ENCODE results near the gene FLNB. TPM values are rescaled to one million over a fixed set of nuclear protein-coding genes. Genes with fewer than 3 reads are reported as not detected.

The FLNB gene
- polyA plus RNA-seq, 1 of the 3 experiments (the other 2 are of a cell fraction), result 127 TPM

DNA sequence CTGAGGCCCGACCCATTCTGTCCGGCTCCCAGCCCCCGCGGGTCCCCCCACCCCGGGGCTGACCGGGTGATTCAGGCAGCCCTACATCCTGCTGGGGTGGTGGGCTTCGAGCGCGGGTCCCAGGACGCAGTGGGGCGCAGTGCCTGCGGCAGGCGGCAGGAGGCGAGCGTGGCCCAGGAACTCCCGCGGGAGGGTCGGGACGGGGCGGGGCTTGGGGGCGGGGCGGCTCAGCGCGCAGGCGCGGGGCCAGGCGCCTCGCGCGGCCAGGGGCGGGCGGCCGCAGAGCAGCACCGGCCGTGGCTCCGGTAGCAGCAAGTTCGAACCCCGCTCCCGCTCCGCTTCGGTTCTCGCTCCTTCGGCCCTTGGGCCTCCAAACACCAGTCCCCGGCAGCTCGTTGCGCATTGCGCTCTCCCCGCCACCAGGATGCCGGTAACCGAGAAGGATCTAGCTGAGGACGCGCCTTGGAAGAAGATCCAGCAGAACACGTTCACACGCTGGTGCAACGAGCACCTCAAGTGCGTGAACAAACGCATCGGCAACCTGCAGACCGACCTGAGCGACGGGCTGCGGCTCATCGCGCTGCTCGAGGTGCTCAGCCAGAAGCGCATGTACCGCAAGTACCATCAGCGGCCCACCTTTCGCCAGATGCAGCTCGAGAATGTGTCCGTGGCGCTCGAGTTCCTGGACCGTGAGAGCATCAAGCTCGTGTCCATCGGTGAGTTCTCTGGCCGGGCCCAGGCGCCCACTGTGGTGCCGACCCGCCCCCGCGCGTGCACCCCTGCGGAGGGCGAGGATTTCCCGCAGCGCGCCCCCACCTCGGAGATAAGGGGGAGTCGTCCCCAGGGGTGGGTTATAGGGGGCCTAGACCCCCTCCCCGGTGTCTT is at the start of gene FLNB (continued):
- peak; percentile 13; the same call in 1 of the 2 replicates for TF ChIP-seq SIN3A (IDR thresholded peaks at IDR 0.05; ENCODE audit: borderline replicate concordance, low read depth, low read length)
- TF ChIP-seq TAF1 (IDR thresholded peaks at IDR 0.05; ENCODE audit: borderline replicate concordance, low read depth, low read length), result peak; percentile 91

DNA sequence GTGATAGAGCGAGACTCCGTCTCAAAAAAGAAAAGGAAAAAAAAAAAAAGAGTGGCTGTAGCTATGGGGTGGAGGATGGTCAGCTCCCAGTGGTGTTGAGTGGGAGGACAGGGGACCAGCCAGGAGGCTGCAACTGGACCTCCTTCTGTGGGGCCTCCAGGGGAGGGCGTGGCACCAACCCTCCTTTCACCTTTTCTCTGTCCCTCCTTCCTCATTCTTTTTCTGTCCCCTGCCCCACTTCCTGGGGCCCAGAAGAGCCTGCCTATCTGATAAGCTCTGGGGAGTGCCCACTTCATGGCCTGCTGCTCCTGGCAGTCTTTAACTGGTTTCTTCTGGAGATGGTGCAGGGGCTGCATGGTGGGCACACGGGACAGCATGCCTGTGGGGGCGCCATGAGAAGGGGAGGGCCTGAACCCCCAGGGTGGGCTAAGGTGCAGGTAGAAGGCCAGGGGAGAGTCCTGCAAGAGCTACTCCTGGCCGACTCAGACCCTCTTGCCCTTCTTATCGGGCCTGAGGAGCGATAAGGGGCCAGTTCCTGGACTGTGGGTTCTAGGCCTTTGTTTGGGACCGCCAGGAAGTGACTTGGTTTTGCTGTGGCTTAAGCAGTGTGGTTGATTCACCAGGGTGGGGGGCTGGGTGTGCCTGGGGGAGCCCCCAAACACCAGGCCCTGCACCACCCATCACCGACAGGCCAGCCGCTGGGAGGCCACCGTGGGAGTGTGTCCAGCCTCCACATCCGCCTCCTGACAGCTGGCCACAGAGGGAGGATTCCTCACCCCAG is 49.4 kb upstream of the FLNB start:
- Histone ChIP-seq H3K27ac (ENCODE audit: low read depth in 2 of 2, low read length in 1 of 2) (no peak overlapping the region), H3K9ac (no peak overlapping the region), H3K9me2 (no peaks in the 10 kb centered on the region), H3K4me2 (no peak overlapping the region), H4K20me1 (ENCODE audit: insufficient read depth) (no peaks in the 10 kb centered on the region), H2AFZ (ENCODE audit: low read depth) (no peak overlapping the region), H3K36me3 (replicated peaks in 1 of 2; ENCODE audit: control insufficient read depth in 1 of 2, insufficient read depth in 2 of 2, low read length in 1 of 2) (no peaks in the 10 kb centered on the region), H3K9me3 (no peaks in the 10 kb centered on the region), H3K79me2 (ENCODE audit: insufficient read depth) (no peaks in the 10 kb centered on the region), H3K4me3 (ENCODE audit: low read depth in 2 of 2, low read length in 1 of 2) (no peak overlapping the region), H3K4me1 (ENCODE audit: control insufficient read depth in 1 of 2, insufficient read depth in 2 of 2, low read depth in 1 of 2, low read length in 1 of 2) (peaks cover 0 to 5% of the 10 kb centered on the region in 2 experiments; a peak in 1 of 4 replicates), H3F3A (replicated peaks; ENCODE audit: insufficient read depth) (no peaks in the 10 kb centered on the region), H3K27me3 (ENCODE audit: insufficient read depth) (no peaks in the 10 kb centered on the region)
- ChIA-PET POLR2A (no interaction called here), CTCF (no interaction called here)
- 95% methylated on average over 10 of the region's 13 CpGs for WGBS (ENCODE audit: low lambda C conversion rate)
- no peak for DNase-seq
- TF ChIP-seq CHD2 (IDR thresholded peaks at IDR 0.05; ENCODE audit: low read length, partially characterized antibody) (no peak), SIN3A (IDR thresholded peaks at IDR 0.05; ENCODE audit: borderline replicate concordance, low read depth, low read length) (no peak), RCOR1 (IDR thresholded peaks at IDR 0.05; ENCODE audit: low read length) (no peak), FOSL2 (IDR thresholded peaks at IDR 0.05; ENCODE audit: borderline replicate concordance, low read depth) (no peak), MEF2A (IDR thresholded peaks at IDR 0.05; ENCODE audit: borderline replicate concordance, low read depth) (no peak), TCF12 (IDR thresholded peaks at IDR 0.05) (no peak), RFX5 (IDR thresholded peaks at IDR 0.05; ENCODE audit: low read length) (no peak), TEAD4 (IDR thresholded peaks at IDR 0.05; ENCODE audit: borderline replicate concordance, insufficient read depth) (no peak), YY1 (IDR thresholded peaks at IDR 0.05; ENCODE audit: low read depth) (no peak), JUND (IDR thresholded peaks at IDR 0.05) (no peak), SMC3 (IDR thresholded peaks at IDR 0.05; ENCODE audit: low read depth, low read length) (no peak), FOXJ3 (CRISPR knock-in tag; IDR thresholded peaks at IDR 0.05) (no peak), TAF1 (IDR thresholded peaks at IDR 0.05; ENCODE audit: borderline replicate concordance, low read depth, low read length) (no peak)

DNA sequence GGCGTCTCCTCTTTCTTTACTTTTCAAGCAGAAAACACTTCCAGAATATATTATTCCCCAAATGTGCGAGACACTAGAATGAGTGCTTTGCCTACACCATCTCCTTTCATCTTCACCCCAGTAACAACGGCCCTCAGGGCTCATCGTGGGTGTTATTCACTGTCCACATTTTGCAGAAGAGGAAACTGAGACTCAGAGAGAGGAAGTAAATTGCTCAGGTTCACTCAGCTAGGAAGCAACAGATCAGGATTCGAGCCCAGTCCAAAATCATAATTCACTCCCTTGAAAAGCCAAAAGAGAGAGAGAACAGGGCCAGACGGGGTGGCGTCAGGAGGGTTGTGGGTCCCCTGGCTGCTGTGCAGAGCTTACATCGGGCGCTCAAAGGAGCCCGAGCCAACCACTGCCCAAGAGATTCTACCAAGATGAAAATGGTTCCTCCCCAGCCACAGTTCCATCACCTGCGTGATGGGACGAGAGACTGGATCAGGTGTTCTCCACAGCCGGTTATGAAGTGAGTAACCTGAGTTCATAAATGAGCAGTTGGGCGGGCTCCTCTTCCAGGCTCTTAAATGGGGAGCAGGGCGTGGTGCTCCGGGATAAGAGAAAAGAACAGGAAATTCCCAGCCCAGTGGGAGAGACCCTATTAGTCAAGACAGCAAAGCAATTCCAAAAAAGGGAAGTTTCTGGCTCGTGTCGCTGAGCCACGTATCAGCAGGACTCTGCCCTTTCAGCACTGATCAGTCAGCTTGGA is 48.6 kb upstream of the FLNB start:
- H3K9me2 ChIP-seq, result no peaks in the 10 kb centered on the region
- no peaks in the 10 kb centered on the region for H3K79me2 ChIP-seq (ENCODE audit: insufficient read depth)
- ChIA-PET POLR2A (no interaction called here), CTCF (no interaction called here)
- no peak overlapping the region for H3K9ac ChIP-seq
- 88% methylated on average over 19 of the region's 19 CpGs for whole genome bisulfite sequencing (ENCODE audit: low lambda C conversion rate)
- H3K4me2 ChIP-seq, result no peak overlapping the region
- no peaks in the 10 kb centered on the region for H3K36me3 ChIP-seq (replicated peaks in 1 of 2; ENCODE audit: control insufficient read depth in 1 of 2, insufficient read depth in 2 of 2, low read length in 1 of 2)
- H3F3A ChIP-seq (replicated peaks; ENCODE audit: insufficient read depth), result no peaks in the 10 kb centered on the region
- no peak overlapping the region for H3K27ac ChIP-seq (ENCODE audit: low read depth in 2 of 2, low read length in 1 of 2)
- H3K4me1 ChIP-seq (ENCODE audit: control insufficient read depth in 1 of 2, insufficient read depth in 2 of 2, low read depth in 1 of 2, low read length in 1 of 2), result peaks cover 0 to 5% of the 10 kb centered on the region in 2 experiments; a peak in 1 of 4 replicates
- H3K9me3 ChIP-seq, result no peaks in the 10 kb centered on the region
- H4K20me1 ChIP-seq (ENCODE audit: insufficient read depth), result no peaks in the 10 kb centered on the region
- no peak overlapping the region for H3K4me3 ChIP-seq (ENCODE audit: low read depth in 2 of 2, low read length in 1 of 2)
- H2AFZ ChIP-seq (ENCODE audit: low read depth), result no peak overlapping the region
- no peak for DNase-seq
- H3K27me3 ChIP-seq (ENCODE audit: insufficient read depth), result no peaks in the 10 kb centered on the region
- TF ChIP-seq MXI1 (IDR thresholded peaks at IDR 0.05; ENCODE audit: low read depth, low read length) (no peak), POLR2AphosphoS5 (IDR thresholded peaks at IDR 0.05; ENCODE audit: low read depth, low read length) (no peak), SMC3 (IDR thresholded peaks at IDR 0.05; ENCODE audit: low read depth, low read length) (no peak), FOXJ3 (CRISPR knock-in tag; IDR thresholded peaks at IDR 0.05) (no peak), YY1 (IDR thresholded peaks at IDR 0.05; ENCODE audit: low read depth) (no peak), EP300 (IDR thresholded peaks at IDR 0.05; ENCODE audit: borderline replicate concordance in 1 of 2, low read depth in 1 of 2, low read length in 1 of 2) (no peak), GABPA (IDR thresholded peaks at IDR 0.05; ENCODE audit: low read depth) (no peak), TCF12 (IDR thresholded peaks at IDR 0.05) (no peak), SIN3A (IDR thresholded peaks at IDR 0.05; ENCODE audit: borderline replicate concordance, low read depth, low read length) (no peak), ELF1 (IDR thresholded peaks at IDR 0.05) (no peak), NFIC (IDR thresholded peaks at IDR 0.05; ENCODE audit: borderline replicate concordance) (no peak), CHD2 (IDR thresholded peaks at IDR 0.05; ENCODE audit: low read length, partially characterized antibody) (no peak)
- TF ChIP-seq, protein P1, sequence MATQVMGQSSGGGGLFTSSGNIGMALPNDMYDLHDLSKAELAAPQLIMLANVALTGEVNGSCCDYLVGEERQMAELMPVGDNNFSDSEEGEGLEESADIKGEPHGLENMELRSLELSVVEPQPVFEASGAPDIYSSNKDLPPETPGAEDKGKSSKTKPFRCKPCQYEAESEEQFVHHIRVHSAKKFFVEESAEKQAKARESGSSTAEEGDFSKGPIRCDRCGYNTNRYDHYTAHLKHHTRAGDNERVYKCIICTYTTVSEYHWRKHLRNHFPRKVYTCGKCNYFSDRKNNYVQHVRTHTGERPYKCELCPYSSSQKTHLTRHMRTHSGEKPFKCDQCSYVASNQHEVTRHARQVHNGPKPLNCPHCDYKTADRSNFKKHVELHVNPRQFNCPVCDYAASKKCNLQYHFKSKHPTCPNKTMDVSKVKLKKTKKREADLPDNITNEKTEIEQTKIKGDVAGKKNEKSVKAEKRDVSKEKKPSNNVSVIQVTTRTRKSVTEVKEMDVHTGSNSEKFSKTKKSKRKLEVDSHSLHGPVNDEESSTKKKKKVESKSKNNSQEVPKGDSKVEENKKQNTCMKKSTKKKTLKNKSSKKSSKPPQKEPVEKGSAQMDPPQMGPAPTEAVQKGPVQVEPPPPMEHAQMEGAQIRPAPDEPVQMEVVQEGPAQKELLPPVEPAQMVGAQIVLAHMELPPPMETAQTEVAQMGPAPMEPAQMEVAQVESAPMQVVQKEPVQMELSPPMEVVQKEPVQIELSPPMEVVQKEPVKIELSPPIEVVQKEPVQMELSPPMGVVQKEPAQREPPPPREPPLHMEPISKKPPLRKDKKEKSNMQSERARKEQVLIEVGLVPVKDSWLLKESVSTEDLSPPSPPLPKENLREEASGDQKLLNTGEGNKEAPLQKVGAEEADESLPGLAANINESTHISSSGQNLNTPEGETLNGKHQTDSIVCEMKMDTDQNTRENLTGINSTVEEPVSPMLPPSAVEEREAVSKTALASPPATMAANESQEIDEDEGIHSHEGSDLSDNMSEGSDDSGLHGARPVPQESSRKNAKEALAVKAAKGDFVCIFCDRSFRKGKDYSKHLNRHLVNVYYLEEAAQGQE (IDR thresholded peaks at IDR 0.05; ENCODE audit: low read depth, low read length), result no peak

Data from SK-N-SH (cell line).